Brain microvascular endothelial cell (primary cell): Measurements from ENCODE around the gene ZP3.
"Not testable (repeated sequence)": the region's sequence is repeated elsewhere in the genome, so short reads cannot be mapped to it uniquely, and the experiment has no call there.

Experiments used
- DNase-seq: peaks from one replicate; pipeline ENCODE4 v3.0.0-alpha.2; 2020
- H3K27ac ChIP-seq: fragments of 250-450 bp; sonication (Bioruptor Pico); 2 replicates; pipeline ENCODE4 v1.5.1; 2020; ENCODE audit warnings: mild to moderate bottlenecking, moderate library complexity
- H3K27me3 ChIP-seq: fragments of 250-450 bp; sonication (Bioruptor Pico); replicated peaks from 2 replicates; pipeline ENCODE4 v1.5.1; 2020; ENCODE audit warnings: mild to moderate bottlenecking
- H3K36me3 ChIP-seq: fragments of 250-450 bp; sonication (Bioruptor Pico); replicated peaks from 2 replicates; pipeline ENCODE4 v1.5.1; 2020; ENCODE audit warnings: mild to moderate bottlenecking
- H3K4me3 ChIP-seq: 2 replicates; pipeline ENCODE4 v1.5.1; 2011; ENCODE audit warnings: low read depth, mild to moderate bottlenecking, control low read depth, low read length, moderate library complexity
- in situ Hi-C: cut with HindIII; loops from 2 replicates; pipeline ENCODE4 v1.10.0; 2017; ENCODE audit warnings: low sequenced_read_pairs, low pct_ligation_motif_present
- TF ChIP-seq, protein P1 (sequence below): IDR thresholded peaks from 2 replicates; pipeline ENCODE4 v1.5.1; 2011; ENCODE audit warnings: low read depth, mild to moderate bottlenecking, moderate library complexity, low read length, control low read depth, inconsistent platforms; ENCODE audit errors: missing control alignments

Gene ZP3

DNA sequence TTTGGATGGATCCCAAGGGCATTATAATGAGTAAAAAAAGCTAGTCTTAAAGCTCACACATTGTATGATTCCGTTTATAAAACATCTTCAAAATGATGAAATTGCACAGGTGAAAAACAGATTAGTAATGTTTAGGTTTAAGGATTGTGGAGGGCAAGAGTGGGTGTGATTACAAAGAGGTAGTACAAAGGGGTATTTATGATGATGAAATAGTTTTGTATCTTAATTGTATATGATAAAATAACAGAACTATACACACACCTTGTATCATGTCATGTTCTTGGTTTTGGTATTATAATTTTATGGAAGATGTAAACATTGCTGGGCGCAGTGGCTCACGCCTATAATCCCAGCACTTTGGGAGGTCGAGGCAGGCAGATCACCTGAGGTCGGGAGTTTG, 12.5 kb upstream of the ZP3 start:
- DNase-seq = no peak
- H3K27me3 ChIP-seq = no peaks in the 10 kb centered on the region
- H3K36me3 ChIP-seq = no peaks in the 10 kb centered on the region
- TF ChIP-seq, protein P1, sequence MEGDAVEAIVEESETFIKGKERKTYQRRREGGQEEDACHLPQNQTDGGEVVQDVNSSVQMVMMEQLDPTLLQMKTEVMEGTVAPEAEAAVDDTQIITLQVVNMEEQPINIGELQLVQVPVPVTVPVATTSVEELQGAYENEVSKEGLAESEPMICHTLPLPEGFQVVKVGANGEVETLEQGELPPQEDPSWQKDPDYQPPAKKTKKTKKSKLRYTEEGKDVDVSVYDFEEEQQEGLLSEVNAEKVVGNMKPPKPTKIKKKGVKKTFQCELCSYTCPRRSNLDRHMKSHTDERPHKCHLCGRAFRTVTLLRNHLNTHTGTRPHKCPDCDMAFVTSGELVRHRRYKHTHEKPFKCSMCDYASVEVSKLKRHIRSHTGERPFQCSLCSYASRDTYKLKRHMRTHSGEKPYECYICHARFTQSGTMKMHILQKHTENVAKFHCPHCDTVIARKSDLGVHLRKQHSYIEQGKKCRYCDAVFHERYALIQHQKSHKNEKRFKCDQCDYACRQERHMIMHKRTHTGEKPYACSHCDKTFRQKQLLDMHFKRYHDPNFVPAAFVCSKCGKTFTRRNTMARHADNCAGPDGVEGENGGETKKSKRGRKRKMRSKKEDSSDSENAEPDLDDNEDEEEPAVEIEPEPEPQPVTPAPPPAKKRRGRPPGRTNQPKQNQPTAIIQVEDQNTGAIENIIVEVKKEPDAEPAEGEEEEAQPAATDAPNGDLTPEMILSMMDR = no peak
- no peak overlapping the region for H3K27ac ChIP-seq
- in situ Hi-C loops = no loop called here
- H3K4me3 ChIP-seq = no peak overlapping the region

DNA sequence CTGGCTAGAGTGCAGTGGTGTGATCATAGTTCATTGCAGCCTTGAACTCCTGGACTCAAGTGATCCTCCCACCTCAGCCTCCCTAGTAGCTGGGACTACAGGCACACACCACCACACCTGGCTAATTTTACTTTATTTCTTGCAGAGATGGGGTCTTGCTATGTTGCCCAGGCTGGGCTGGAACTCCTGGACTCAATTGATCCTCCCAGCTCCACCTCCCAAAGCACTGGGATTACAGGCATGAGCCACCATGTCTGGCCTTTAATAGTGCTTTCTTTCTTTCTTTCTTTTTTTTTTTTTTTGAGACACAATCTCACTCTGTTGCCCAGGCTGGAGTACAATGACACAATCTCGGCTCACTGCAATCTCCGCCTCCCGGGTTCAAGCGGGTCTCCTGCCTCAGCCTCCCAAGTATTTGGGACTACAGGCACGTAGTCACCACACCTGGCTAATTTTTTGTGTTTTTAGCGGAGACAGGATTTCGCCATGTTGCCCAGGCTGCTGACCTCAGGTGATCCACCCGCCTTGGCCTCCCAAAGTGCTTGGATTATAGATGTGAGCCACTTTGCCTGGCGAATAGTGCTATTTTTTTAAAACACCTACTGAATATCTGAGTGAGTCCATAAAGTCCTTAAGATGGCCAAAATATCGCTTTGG, 7.0 kb upstream of the ZP3 start:
- H3K4me3 ChIP-seq, DNase-seq, H3K36me3 ChIP-seq, H3K27me3 ChIP-seq, H3K27ac ChIP-seq, in situ Hi-C loops: not testable (repeated sequence)

DNA sequence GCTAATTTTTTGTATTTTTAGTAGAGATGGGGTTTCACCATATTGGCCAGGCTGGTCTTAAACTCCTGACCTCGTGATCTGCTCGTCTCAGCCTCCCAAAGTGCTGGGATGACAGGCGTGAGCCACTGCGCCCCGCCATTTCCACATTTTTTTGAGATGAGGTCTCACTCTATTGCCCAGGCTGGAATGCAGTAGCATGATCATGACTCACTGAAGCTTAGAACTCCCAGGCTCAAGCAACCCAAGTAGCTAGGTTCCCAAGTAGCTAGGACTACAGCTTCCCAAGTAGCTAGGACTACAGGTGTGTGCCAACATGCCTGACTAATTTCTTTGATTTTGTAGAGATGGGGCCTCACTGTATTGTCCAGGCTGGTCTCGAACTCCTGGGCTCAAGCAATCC, 3.7 kb upstream of the ZP3 start:
- H3K27me3 ChIP-seq, H3K36me3 ChIP-seq, in situ Hi-C loops, H3K4me3 ChIP-seq: not testable (repeated sequence)
- peak overlapping the region; percentile 72 for H3K27ac ChIP-seq
- DNase-seq = peak; percentile 97

DNA sequence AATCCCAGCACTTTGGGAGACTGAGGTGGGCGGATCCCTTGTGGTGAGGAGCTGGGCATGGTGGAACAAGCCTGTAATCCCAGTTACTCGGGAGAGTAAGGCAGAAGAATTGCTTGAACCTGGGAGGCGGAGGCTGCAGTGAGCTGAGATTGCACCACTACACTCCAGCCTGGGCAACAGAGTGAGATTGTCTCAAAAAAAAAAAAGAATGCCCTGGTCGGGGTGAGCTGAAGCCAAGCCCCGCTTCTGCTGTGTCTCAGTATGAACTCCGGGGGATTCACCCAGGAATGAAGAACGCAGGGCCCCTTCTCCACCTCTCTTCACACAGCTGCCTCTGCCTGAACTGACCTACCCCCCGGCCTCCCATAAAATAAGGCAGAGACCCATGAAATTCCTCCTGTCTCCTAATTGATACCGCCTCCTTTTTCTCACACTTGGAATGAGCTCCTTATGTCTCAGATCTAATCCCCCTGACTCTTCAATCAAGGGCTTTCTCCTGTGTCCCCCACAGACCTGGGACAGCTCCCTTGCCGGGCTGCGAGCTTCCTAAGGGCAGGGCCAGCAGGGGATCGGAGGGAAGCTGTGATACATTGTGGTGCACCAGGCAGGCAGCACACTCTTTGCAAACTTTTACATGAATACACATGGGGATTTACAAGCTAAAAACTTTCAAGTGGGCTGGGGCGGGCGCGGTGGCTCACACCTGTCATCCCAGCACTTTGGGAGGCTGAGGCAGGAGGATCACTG, 911 bp upstream of the ZP3 start:
- in situ Hi-C loops = no loop called here
- DNase-seq = no peak
- TF ChIP-seq, protein P1 = no peak

DNA sequence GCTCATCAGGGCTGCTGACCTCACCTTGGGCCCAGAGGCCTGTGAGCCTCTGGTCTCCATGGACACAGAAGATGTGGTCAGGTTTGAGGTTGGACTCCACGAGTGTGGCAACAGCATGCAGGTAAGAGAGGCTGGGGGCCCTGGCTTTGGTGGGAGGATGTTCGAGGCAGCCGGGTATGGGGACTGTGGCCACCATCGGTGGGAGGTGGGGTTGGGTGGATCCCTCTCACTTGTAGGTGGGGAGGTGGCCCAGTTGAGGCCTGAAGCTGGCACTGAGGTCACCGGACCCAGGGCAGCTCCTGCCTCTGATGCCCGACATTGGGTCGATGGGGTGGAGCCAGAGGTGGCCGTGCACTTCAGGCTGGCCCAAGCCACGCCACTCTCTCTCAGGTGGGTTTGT, 406 bp downstream of the ZP3 start:
- H3K27ac ChIP-seq = no peak overlapping the region

More for the DNA sequence above, 911 bp upstream of the ZP3 start:
- Histone ChIP-seq H3K27me3 (no peaks in the 10 kb centered on the region), H3K27ac (no peak overlapping the region), H3K4me3 (no peak overlapping the region), H3K36me3 (no peaks in the 10 kb centered on the region)

DNA sequence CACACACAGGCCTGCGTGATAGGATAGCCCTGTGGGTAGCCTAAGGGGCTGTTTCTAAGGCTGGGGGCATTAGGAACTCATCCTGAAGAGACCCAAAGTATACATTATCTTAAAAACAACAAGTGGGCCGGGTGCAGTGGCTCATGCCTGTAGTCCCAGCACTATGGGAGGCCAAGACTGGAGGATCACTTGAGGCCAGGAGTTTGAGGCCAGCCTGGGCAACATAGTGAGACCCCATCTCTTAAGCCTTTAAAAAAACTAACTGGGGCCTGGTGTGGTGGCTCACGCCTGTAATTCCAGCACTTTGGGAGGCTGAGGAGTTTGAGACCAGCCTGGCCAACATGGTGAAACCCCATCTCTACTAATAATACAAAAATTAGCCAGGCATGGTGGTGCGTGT, 808 bp downstream of the ZP3 start:
- H3K27me3 ChIP-seq, DNase-seq, H3K36me3 ChIP-seq, in situ Hi-C loops, H3K27ac ChIP-seq, H3K4me3 ChIP-seq: not testable (repeated sequence)

More for the DNA sequence above, 406 bp downstream of the ZP3 start:
- H3K27me3 ChIP-seq = no peaks in the 10 kb centered on the region
- in situ Hi-C loops = no loop called here
- H3K4me3 ChIP-seq = no peak overlapping the region
- TF ChIP-seq, protein P1 = no peak
- no peak for DNase-seq
- H3K36me3 ChIP-seq = no peaks in the 10 kb centered on the region

DNA sequence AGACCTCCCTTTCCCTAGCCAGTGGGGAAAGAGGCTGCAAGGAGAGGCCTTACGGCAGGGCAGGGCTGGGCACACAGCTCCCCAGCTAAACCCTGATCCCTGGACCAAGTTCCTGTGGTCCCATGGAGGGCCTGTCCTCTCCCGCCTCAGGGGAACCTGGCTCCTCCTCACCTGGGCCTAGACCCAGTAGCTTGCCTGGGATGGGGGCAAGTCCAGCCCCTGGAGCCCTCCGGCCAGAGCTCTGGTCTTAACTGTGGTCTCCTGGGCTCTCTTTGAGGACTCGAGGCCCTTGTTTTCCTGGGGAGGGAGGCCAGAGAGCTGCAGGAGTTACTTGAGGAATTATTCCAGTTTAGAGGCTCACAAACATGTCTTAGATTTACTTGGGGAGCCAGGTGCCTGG, 1.5 kb downstream of the ZP3 start:
- DNase-seq = no peak
- Histone ChIP-seq H3K27ac (no peak overlapping the region), H3K4me3 (no peak overlapping the region), H3K27me3 (no peaks in the 10 kb centered on the region), H3K36me3 (no peaks in the 10 kb centered on the region)
- in situ Hi-C loops = no loop called here
- TF ChIP-seq, protein P1 = no peak
